ENCODE measurements around the gene SLC35F4. TPM values are rescaled to one million over a fixed set of nuclear protein-coding genes. Genes with fewer than 3 reads are reported as not detected.
"Not testable (repeated sequence)": the region's sequence is repeated elsewhere in the genome, so short reads cannot be mapped to it uniquely, and the experiment has no call there.

The SLC35F4 gene
- total RNA-seq, 4 donors from 2014 or later = 0.88 to 2.3 TPM; not detected in 2

DNA sequence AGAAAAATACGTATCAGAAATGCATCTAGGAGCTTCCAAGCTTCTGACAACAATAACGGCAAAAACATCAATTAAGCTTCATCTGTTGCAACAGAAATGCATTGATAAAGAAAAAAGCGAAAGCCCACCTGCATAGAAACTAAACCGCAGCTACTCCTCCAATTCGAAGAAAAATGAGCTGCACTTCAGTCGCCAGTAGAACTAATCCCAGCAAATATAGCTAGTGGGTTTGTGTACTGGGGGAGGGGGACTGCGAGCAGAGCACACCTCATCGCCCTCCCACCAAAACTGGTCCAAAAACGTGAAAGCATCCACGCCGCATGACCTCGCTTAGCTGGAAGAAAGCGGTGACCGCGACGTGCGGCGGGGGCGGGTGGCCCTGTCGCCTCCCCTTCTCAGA, 1.2 kb downstream of the SLC35F4 start:
- Histone ChIP-seq H3K4me3 (no peak overlapping the region), H3K27ac (no peak overlapping the region), H3K27me3 (no peaks in the 10 kb centered on the region), H3K36me3 (no peaks in the 10 kb centered on the region), H3K4me1 (peaks cover 0 to 15% of the 10 kb centered on the region in 2 donors), H3K9me3 (no peaks in the 10 kb centered on the region)
- intact Hi-C loops (cut with DNase I; ENCODE audit: low total_unique reads) = no loop called here
- TF ChIP-seq POLR2A (IDR thresholded peaks at IDR 0.05) = no peak
- TF ChIP-seq, protein P1, sequence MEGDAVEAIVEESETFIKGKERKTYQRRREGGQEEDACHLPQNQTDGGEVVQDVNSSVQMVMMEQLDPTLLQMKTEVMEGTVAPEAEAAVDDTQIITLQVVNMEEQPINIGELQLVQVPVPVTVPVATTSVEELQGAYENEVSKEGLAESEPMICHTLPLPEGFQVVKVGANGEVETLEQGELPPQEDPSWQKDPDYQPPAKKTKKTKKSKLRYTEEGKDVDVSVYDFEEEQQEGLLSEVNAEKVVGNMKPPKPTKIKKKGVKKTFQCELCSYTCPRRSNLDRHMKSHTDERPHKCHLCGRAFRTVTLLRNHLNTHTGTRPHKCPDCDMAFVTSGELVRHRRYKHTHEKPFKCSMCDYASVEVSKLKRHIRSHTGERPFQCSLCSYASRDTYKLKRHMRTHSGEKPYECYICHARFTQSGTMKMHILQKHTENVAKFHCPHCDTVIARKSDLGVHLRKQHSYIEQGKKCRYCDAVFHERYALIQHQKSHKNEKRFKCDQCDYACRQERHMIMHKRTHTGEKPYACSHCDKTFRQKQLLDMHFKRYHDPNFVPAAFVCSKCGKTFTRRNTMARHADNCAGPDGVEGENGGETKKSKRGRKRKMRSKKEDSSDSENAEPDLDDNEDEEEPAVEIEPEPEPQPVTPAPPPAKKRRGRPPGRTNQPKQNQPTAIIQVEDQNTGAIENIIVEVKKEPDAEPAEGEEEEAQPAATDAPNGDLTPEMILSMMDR (IDR thresholded peaks at IDR 0.05) = no peak
- DNase-seq = no peak

GRCh38 chr14:57863471-57863870, 2.4 kb downstream of the SLC35F4 start:
- Histone ChIP-seq H3K4me1 (peaks cover 0 to 15% of the 10 kb centered on the region in 2 donors), H3K4me3 (no peak overlapping the region), H3K36me3 (no peaks in the 10 kb centered on the region), H3K27ac (no peak overlapping the region), H3K9me3 (no peaks in the 10 kb centered on the region), H3K27me3 (no peaks in the 10 kb centered on the region)
- TF ChIP-seq POLR2A (IDR thresholded peaks at IDR 0.05) = no peak
- TF ChIP-seq, protein P1 (IDR thresholded peaks at IDR 0.05) = no peak
- DNase-seq = no peak
- intact Hi-C loops (cut with DNase I; ENCODE audit: low total_unique reads) = no loop called here

GRCh38 chr14:57855666-57856065, 10.2 kb downstream of the SLC35F4 start:
- H3K9me3 ChIP-seq; DNase-seq; H3K4me3 ChIP-seq; H3K27me3 ChIP-seq; H3K4me1 ChIP-seq; H3K36me3 ChIP-seq; H3K27ac ChIP-seq; intact Hi-C loops (cut with DNase I; ENCODE audit: low total_unique reads): not testable (repeated sequence)

- no peaks in the 10 kb centered on the region for H3K9me3 ChIP-seq
- no peaks in the 10 kb centered on the region for H3K36me3 ChIP-seq
- H3K4me1 ChIP-seq = no peaks in the 10 kb centered on the region
- H3K27ac ChIP-seq = no peak overlapping the region
- DNase-seq = no peak
- no peak for TF ChIP-seq POLR2A (IDR thresholded peaks at IDR 0.05)
- TF ChIP-seq, protein P1 (IDR thresholded peaks at IDR 0.05) = no peak
- intact Hi-C loops (cut with DNase I; ENCODE audit: low total_unique reads) = no loop called here
- H3K27me3 ChIP-seq = no peaks in the 10 kb centered on the region
- H3K4me3 ChIP-seq = no peak overlapping the region
Measured at GRCh38 chr14:57854571-57854970, 11.3 kb downstream of the SLC35F4 start.

DNA sequence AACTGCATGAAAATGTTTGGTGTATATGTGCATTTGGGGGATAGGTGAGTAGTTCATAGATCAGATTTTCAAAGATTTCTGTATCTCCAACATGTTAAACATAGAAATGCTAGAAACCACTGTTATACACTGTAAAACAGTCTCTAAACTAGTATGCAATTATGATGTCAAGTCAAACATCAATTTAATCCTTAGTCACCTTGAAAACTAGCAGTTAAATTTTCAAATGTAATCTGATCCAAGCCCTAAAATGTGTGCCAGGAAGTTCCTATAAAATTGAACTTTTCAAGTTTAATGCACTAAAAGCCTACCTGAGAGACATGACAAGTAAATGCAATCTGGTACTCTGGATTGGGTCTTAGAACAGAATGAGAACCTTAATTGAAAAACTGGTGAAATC, 14.5 kb downstream of the SLC35F4 start:
- no peaks in the 10 kb centered on the region for H3K4me1 ChIP-seq
- intact Hi-C loops (cut with DNase I; ENCODE audit: low total_unique reads) = no loop called here
- no peak for TF ChIP-seq POLR2A (IDR thresholded peaks at IDR 0.05)
- TF ChIP-seq, protein P1 (IDR thresholded peaks at IDR 0.05) = no peak
- H3K27ac ChIP-seq = no peak overlapping the region
- no peaks in the 10 kb centered on the region for H3K9me3 ChIP-seq
- no peak overlapping the region for H3K4me3 ChIP-seq
- H3K36me3 ChIP-seq = no peaks in the 10 kb centered on the region
- DNase-seq = no peak
- H3K27me3 ChIP-seq = no peaks in the 10 kb centered on the region

- intact Hi-C loops (cut with DNase I; ENCODE audit: low total_unique reads) = no loop called here
- Histone ChIP-seq H3K36me3 (no peaks in the 10 kb centered on the region), H3K4me3 (no peak overlapping the region), H3K27ac (no peak overlapping the region), H3K27me3 (no peaks in the 10 kb centered on the region), H3K9me3 (no peaks in the 10 kb centered on the region), H3K4me1 (no peaks in the 10 kb centered on the region)
- no peak for DNase-seq
- TF ChIP-seq POLR2A (IDR thresholded peaks at IDR 0.05) = no peak
- TF ChIP-seq, protein P1 (IDR thresholded peaks at IDR 0.05) = no peak
Measured at GRCh38 chr14:57848786-57849185, 17.1 kb downstream of the SLC35F4 start.
